ENCODE measurements around the gene KLF13. TPM values are rescaled to one million over a fixed set of nuclear protein-coding genes. Genes with fewer than 3 reads are reported as not detected.

KLF13 gene
- polyA plus RNA-seq, 1 donor (not counting 4 experiments of a cell fraction or from before 2014, with no cell fraction given) = 66.7 TPM

DNA sequence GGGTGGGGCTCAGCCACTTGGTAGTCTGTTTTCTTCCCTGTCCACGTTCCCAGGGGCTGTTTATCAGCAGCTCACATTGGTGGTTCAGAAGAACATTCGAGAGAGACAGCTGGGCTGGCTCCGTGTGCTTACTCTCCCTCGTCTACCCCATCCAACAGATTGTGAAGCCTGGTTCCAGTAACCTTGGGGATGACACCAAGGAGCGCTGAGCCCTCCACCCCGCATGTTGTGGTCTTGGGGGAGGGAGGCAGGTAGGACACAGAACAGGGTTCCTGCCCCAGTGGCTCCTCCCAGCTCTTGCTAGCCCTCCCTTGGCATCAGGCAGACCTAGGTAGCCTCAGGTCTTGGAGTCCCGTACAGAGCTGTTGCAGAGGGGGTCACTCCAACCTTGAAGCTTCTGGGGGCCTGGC, 33.1 kb downstream of the KLF13 start:
- TF ChIP-seq, protein P1, sequence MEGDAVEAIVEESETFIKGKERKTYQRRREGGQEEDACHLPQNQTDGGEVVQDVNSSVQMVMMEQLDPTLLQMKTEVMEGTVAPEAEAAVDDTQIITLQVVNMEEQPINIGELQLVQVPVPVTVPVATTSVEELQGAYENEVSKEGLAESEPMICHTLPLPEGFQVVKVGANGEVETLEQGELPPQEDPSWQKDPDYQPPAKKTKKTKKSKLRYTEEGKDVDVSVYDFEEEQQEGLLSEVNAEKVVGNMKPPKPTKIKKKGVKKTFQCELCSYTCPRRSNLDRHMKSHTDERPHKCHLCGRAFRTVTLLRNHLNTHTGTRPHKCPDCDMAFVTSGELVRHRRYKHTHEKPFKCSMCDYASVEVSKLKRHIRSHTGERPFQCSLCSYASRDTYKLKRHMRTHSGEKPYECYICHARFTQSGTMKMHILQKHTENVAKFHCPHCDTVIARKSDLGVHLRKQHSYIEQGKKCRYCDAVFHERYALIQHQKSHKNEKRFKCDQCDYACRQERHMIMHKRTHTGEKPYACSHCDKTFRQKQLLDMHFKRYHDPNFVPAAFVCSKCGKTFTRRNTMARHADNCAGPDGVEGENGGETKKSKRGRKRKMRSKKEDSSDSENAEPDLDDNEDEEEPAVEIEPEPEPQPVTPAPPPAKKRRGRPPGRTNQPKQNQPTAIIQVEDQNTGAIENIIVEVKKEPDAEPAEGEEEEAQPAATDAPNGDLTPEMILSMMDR (optimal IDR thresholded peaks at IDR 0.05 in 1 of 3, IDR thresholded peaks at IDR 0.05 in 1 of 3, conservative IDR thresholded peaks at IDR 0.05 in 1 of 3; ENCODE audit: extremely low read depth in 1 of 3, insufficient read depth in 2 of 3, low read length in 3 of 3) = no peak
- no peak for TF ChIP-seq EZH2 (IDR thresholded peaks at IDR 0.05; ENCODE audit: low read length)
- DNase-seq (ENCODE audit: low read depth, low spot score) (no peak), FAIRE-seq (no peak)
- Histone ChIP-seq H3K9me1 (ENCODE audit: control insufficient read depth, extremely low read depth, insufficient read depth, low read length) (peaks cover 3% of the 10 kb centered on the region), H3K27ac (ENCODE audit: control insufficient read depth, insufficient read depth, low read length) (peak overlapping the region; percentile 82), H3K36me3 (ENCODE audit: control insufficient read depth in 2 of 2, extremely low read depth in 1 of 2, insufficient read depth in 2 of 2, low read length in 2 of 2) (peaks cover 0 to 3% of the 10 kb centered on the region in 2 experiments), H2AFZ (ENCODE audit: control insufficient read depth, low read length) (no peak overlapping the region), H4K20me1 (ENCODE audit: control insufficient read depth, extremely low read depth, insufficient read depth, low read length) (peaks cover 8% of the 10 kb centered on the region), H3K9ac (ENCODE audit: control insufficient read depth, extremely low read depth, insufficient read depth, low read length) (peak overlapping the region; percentile 74), H3K4me3 (ENCODE audit: control insufficient read depth in 2 of 3, extremely low read depth in 1 of 3, insufficient read depth in 2 of 3, low read depth in 1 of 3, low read length in 3 of 3) (no peak overlapping the region), H3K9me3 (ENCODE audit: control insufficient read depth, low read depth, low read length) (no peaks in the 10 kb centered on the region), H3K27me3 (ENCODE audit: control insufficient read depth, extremely low read depth, insufficient read depth, low read length) (no peaks in the 10 kb centered on the region), H3K4me1 (ENCODE audit: control insufficient read depth, extremely low read depth, insufficient read depth, low read length) (peaks cover 49% of the 10 kb centered on the region), H3K4me2 (ENCODE audit: control insufficient read depth, extremely low read depth, insufficient read depth, low read depth, low read length) (no peak overlapping the region), H3K79me2 (ENCODE audit: control insufficient read depth, insufficient read depth, low read length) (peaks cover 89% of the 10 kb centered on the region)
- dilution Hi-C loops (cut with MboI; ENCODE audit: extremely low pct_ligation_motif_present, low sequenced_read_pairs) = no loop called here

DNA sequence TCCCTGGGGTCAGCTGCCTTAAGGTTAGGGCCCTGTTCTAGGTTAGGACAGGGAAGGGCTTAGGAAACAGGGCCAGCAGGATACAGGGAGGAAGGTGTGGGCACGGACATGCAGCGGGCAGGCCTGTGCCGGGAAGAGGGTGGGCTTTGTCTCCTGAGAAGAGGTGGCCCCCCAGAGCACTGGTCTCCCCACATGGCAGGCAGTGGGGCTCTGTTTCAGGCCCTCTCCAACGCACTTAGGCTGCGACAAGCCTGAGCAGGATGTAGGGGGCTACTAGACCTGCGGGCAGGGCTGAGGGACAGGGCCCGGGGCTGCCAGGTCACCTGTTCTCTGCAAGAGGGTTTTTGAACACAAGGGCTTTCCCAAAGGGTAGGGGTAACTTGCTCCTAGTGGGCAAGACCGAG, 33.5 kb downstream of the KLF13 start:
- H3K4me1 ChIP-seq (ENCODE audit: control insufficient read depth, extremely low read depth, insufficient read depth, low read length) = peaks cover 54% of the 10 kb centered on the region
- H3K9me1 ChIP-seq (ENCODE audit: control insufficient read depth, extremely low read depth, insufficient read depth, low read length) = peaks cover 5% of the 10 kb centered on the region
- TF ChIP-seq, protein P1 (optimal IDR thresholded peaks at IDR 0.05 in 1 of 3, IDR thresholded peaks at IDR 0.05 in 1 of 3, conservative IDR thresholded peaks at IDR 0.05 in 1 of 3; ENCODE audit: extremely low read depth in 1 of 3, insufficient read depth in 2 of 3, low read length in 3 of 3) = no peak
- TF ChIP-seq EZH2 (IDR thresholded peaks at IDR 0.05; ENCODE audit: low read length) = no peak
- H2AFZ ChIP-seq (ENCODE audit: control insufficient read depth, low read length) = no peak overlapping the region
- dilution Hi-C loops (cut with MboI; ENCODE audit: extremely low pct_ligation_motif_present, low sequenced_read_pairs) = no loop called here
- peak overlapping the region; percentile 68 for H3K4me2 ChIP-seq (ENCODE audit: control insufficient read depth, extremely low read depth, insufficient read depth, low read depth, low read length)
- no peaks in the 10 kb centered on the region for H3K9me3 ChIP-seq (ENCODE audit: control insufficient read depth, low read depth, low read length)
- FAIRE-seq (no peak), DNase-seq (ENCODE audit: low read depth, low spot score) (no peak)
- peak overlapping the region; percentile 82 for H3K27ac ChIP-seq (ENCODE audit: control insufficient read depth, insufficient read depth, low read length)
- H3K4me3 ChIP-seq (ENCODE audit: control insufficient read depth in 2 of 3, extremely low read depth in 1 of 3, insufficient read depth in 2 of 3, low read depth in 1 of 3, low read length in 3 of 3) = no peak overlapping the region
- peaks cover 5% of the 10 kb centered on the region for H4K20me1 ChIP-seq (ENCODE audit: control insufficient read depth, extremely low read depth, insufficient read depth, low read length)
- H3K36me3 ChIP-seq (ENCODE audit: control insufficient read depth in 2 of 2, extremely low read depth in 1 of 2, insufficient read depth in 2 of 2, low read length in 2 of 2) = peaks cover 0 to 3% of the 10 kb centered on the region in 2 experiments
- peak overlapping the region; percentile 74 for H3K9ac ChIP-seq (ENCODE audit: control insufficient read depth, extremely low read depth, insufficient read depth, low read length)
- no peaks in the 10 kb centered on the region for H3K27me3 ChIP-seq (ENCODE audit: control insufficient read depth, extremely low read depth, insufficient read depth, low read length)
- H3K79me2 ChIP-seq (ENCODE audit: control insufficient read depth, insufficient read depth, low read length) = peaks cover 89% of the 10 kb centered on the region
